Stimulated activated naive CD8-positive, alpha-beta T cell treated with anti-CD3 and anti-CD28 coated beads, Interleukin-15, amount 100 ng/mL, for 72 hours (primary cell): ENCODE measurements around the gene UCKL1.

ENCODE experiments used
- ATAC-seq: fragments of 150-1000 bp; cut with Tn5 transposase; 2 replicates; pipeline ENCODE4 v1.10.0; 2021; ENCODE audit warnings: mild to moderate bottlenecking, moderate library complexity
- DNase-seq, 2 donors: peaks; one replicate each; pipeline ENCODE4 v3.0.0; 2021 to 2022
- H3K27ac Mint-ChIP-seq, 2 donors: one replicate each; pipeline ENCODE4 v1.8.0; 2022; ENCODE audit warnings: mild to moderate bottlenecking in 2 of 2, mixed read lengths in 2 of 2, moderate library complexity in 2 of 2
- H3K27me3 Mint-ChIP-seq: one replicate; pipeline ENCODE4 v1.8.0; 2022; ENCODE audit warnings: mixed read lengths
- H3K4me1 Mint-ChIP-seq: one replicate; pipeline ENCODE4 v1.8.0; 2022; ENCODE audit warnings: mild to moderate bottlenecking, mixed read lengths
- H3K4me3 Mint-ChIP-seq, 2 donors: one replicate each; pipeline ENCODE4 v1.8.0; 2022; ENCODE audit warnings: mild to moderate bottlenecking in 2 of 2, mixed read lengths in 2 of 2, moderate library complexity in 1 of 2
- H3K9me3 Mint-ChIP-seq, 2 donors: one replicate each; pipeline ENCODE4 v1.8.0; 2022; ENCODE audit warnings: mixed read lengths in 2 of 2

UCKL1 gene

GRCh38 chr20:63945031-63945658 lies 11.1 kb downstream of the UCKL1 start:
- Mint-ChIP-seq H3K27ac (peak overlapping the region in 1 of 2 donors; percentile 88), H3K4me1 (peaks cover 67% of the 10 kb centered on the region), H3K4me3 (no peak overlapping the region)

GRCh38 chr20:63944078-63944941 lies 11.9 kb downstream of the UCKL1 start:
- H3K4me1 Mint-ChIP-seq, result peaks cover 59% of the 10 kb centered on the region
- H3K9me3 Mint-ChIP-seq, result no peaks in the 10 kb centered on the region
- ATAC-seq (no peak), DNase-seq (no peak)
- H3K4me3 Mint-ChIP-seq, result no peak overlapping the region
- H3K27me3 Mint-ChIP-seq, result no peaks in the 10 kb centered on the region
- H3K27ac Mint-ChIP-seq, result peak overlapping the region in 1 of 2 donors; percentile 94

More at GRCh38 chr20:63945031-63945658, 11.1 kb downstream of the UCKL1 start:
- no peaks in the 10 kb centered on the region for H3K9me3 Mint-ChIP-seq
- DNase-seq, result no peak
- H3K27me3 Mint-ChIP-seq, result no peaks in the 10 kb centered on the region
- ATAC-seq, result no peak

GRCh38 chr20:63943808-63944077 lies 12.5 kb downstream of the UCKL1 start:
- Mint-ChIP-seq H3K4me3 (no peak overlapping the region), H3K27me3 (no peaks in the 10 kb centered on the region), H3K9me3 (no peaks in the 10 kb centered on the region), H3K27ac (peak overlapping the region in 1 of 2 donors; percentile 94), H3K4me1 (peaks cover 53% of the 10 kb centered on the region)
- ATAC-seq (no peak), DNase-seq (no peak)

- no peak overlapping the region for H3K4me3 Mint-ChIP-seq
- peak overlapping the region in 1 of 2 donors; percentile 59 for H3K27ac Mint-ChIP-seq
- ATAC-seq (no peak), DNase-seq (no peak)
- H3K9me3 Mint-ChIP-seq, result no peaks in the 10 kb centered on the region
- no peaks in the 10 kb centered on the region for H3K27me3 Mint-ChIP-seq
- peaks cover 47% of the 10 kb centered on the region for H3K4me1 Mint-ChIP-seq
Observed at GRCh38 chr20:63942969-63943807, 13.0 kb downstream of the UCKL1 start.

- H3K27ac Mint-ChIP-seq, result peak overlapping the region in 1 of 2 donors; percentile 60
- no peaks in the 10 kb centered on the region for H3K27me3 Mint-ChIP-seq
- DNase-seq, result peak; percentile 48 to 64
- peaks cover 39% of the 10 kb centered on the region for H3K4me1 Mint-ChIP-seq
- peak overlapping the region in 1 of 2 donors; percentile 32 for H3K4me3 Mint-ChIP-seq
- no peaks in the 10 kb centered on the region for H3K9me3 Mint-ChIP-seq
- ATAC-seq, result no peak
Observed at GRCh38 chr20:63942250-63942951, 13.8 kb downstream of the UCKL1 start.

GRCh38 chr20:63941282-63942081 lies 14.7 kb downstream of the UCKL1 start:
- Mint-ChIP-seq H3K4me3 (peak overlapping the region; percentile 47 to 51), H3K4me1 (peaks cover 32% of the 10 kb centered on the region), H3K27ac (peak overlapping the region; percentile 59 to 81), H3K9me3 (no peaks in the 10 kb centered on the region), H3K27me3 (no peaks in the 10 kb centered on the region)
- ATAC-seq, result peak; percentile 85
- peak; percentile 51 to 84 for DNase-seq

GRCh38 chr20:63940472-63941266 lies 15.5 kb downstream of the UCKL1 start:
- peak overlapping the region in 1 of 2 donors; percentile 59 for H3K27ac Mint-ChIP-seq
- no peak for ATAC-seq

GRCh38 chr20:63940071-63940471 lies 16.1 kb downstream of the UCKL1 start:
- no peak overlapping the region for H3K4me3 Mint-ChIP-seq
- DNase-seq, result no peak
- H3K4me1 Mint-ChIP-seq, result peaks cover 26% of the 10 kb centered on the region
- ATAC-seq, result no peak
- no peaks in the 10 kb centered on the region for H3K27me3 Mint-ChIP-seq
- peak overlapping the region in 1 of 2 donors; percentile 20 for H3K27ac Mint-ChIP-seq
- H3K9me3 Mint-ChIP-seq, result no peaks in the 10 kb centered on the region

More at GRCh38 chr20:63940472-63941266, 15.5 kb downstream of the UCKL1 start:
- Mint-ChIP-seq H3K27me3 (no peaks in the 10 kb centered on the region), H3K4me1 (peaks cover 30% of the 10 kb centered on the region), H3K4me3 (peak overlapping the region in 1 of 2 donors; percentile 44), H3K9me3 (no peaks in the 10 kb centered on the region)
- peak in 1 of 2 donors; percentile 17 for DNase-seq

- H3K27me3 Mint-ChIP-seq, result no peaks in the 10 kb centered on the region
- DNase-seq (peak in 1 of 2 donors; percentile 12), ATAC-seq (peak; percentile 6)
- no peak overlapping the region for H3K27ac Mint-ChIP-seq
- H3K4me1 Mint-ChIP-seq, result peaks cover 26% of the 10 kb centered on the region
- no peak overlapping the region for H3K4me3 Mint-ChIP-seq
- no peaks in the 10 kb centered on the region for H3K9me3 Mint-ChIP-seq
Observed at GRCh38 chr20:63939061-63939935, 16.9 kb downstream of the UCKL1 start.

GRCh38 chr20:63937596-63937995 lies 18.6 kb downstream of the UCKL1 start:
- no peak for DNase-seq
- H3K27me3 Mint-ChIP-seq, result no peaks in the 10 kb centered on the region
- H3K4me3 Mint-ChIP-seq, result no peak overlapping the region
- no peak for ATAC-seq
- no peaks in the 10 kb centered on the region for H3K9me3 Mint-ChIP-seq
- peak overlapping the region in 1 of 2 donors; percentile 34 for H3K27ac Mint-ChIP-seq
- H3K4me1 Mint-ChIP-seq, result peaks cover 26% of the 10 kb centered on the region

GRCh38 chr20:63935447-63935846 lies 20.8 kb downstream of the UCKL1 start:
- no peaks in the 10 kb centered on the region for H3K9me3 Mint-ChIP-seq
- H3K4me1 Mint-ChIP-seq, result peaks cover 5% of the 10 kb centered on the region

GRCh38 chr20:63934271-63935068 lies 21.7 kb downstream of the UCKL1 start:
- H3K4me3 Mint-ChIP-seq, result no peak overlapping the region
- ATAC-seq (no peak), DNase-seq (no peak)
- no peak overlapping the region for H3K27ac Mint-ChIP-seq
- H3K9me3 Mint-ChIP-seq, result no peaks in the 10 kb centered on the region
- peaks cover 5% of the 10 kb centered on the region for H3K4me1 Mint-ChIP-seq
- H3K27me3 Mint-ChIP-seq, result no peaks in the 10 kb centered on the region

More at GRCh38 chr20:63935447-63935846, 20.8 kb downstream of the UCKL1 start:
- DNase-seq (no peak), ATAC-seq (no peak)
- Mint-ChIP-seq H3K27ac (peak overlapping the region in 1 of 2 donors; percentile 33), H3K4me3 (no peak overlapping the region), H3K27me3 (no peaks in the 10 kb centered on the region)
